ENCODE measurements around the gene SSX3.
"Not testable (repeated sequence)": the region's sequence is repeated elsewhere in the genome, so short reads cannot be mapped to it uniquely, and the experiment has no call there.

Gene SSX3

GRCh38 chrX:48356315-48357094, at the start of gene SSX3:
TSS of gene SSX3 (minus strand) at chrX:48356703. CDS start at chrX:48355249, 1,454 bp downstream.
- not testable (repeated sequence) for DNase-seq

DNA sequence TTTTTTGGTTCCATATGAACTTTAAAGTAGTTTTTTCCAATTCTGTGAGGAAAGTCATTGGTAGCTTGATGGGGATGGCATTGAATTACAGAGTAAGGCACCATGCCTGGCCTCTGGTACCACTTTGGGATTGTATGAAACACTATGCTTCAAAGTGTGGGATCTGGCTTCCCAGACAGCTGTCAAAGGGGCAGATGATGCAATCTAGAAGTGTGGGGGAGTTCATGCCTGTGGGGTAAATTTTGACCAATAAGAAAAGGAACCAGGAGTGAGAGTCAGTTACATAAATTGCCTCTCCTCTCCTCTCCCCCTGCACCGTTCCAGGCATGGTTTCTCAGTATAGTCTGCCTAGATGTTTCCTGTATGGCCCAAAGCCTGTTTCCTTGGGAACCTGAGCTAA, 41.3 kb upstream of the SSX3 start:
- DNase-seq: not testable (repeated sequence)

GRCh38 chrX:48396931-48397330, 40.4 kb upstream of the SSX3 start:
- DNase-seq: not testable (repeated sequence)

GRCh38 chrX:48383239-48383638, 26.7 kb upstream of the SSX3 start, which contains the start of gene SSX4:
TSS of gene SSX4 (plus strand) at chrX:48383539. CDS start at chrX:48384054, 515 bp downstream.
- DNase-seq: not testable (repeated sequence)

DNA sequence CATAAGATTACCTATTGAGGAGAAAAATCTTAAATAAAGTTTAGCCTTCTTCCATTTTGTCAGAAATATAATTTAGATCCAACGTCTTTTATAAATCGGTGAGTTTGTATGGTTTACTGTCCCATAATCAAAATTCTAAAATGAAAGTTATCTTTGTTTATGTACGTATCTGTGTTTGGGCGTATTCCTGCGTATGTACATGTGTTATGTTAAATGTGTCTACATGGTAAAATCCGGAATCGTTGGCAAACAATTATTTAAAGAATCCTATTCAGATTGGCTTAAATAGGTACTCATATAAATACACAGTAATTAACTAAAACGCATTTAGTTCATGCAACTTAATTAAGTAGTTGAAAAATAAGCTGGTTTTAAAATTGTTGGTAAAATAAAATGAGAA, 13.9 kb upstream of the SSX3 start:
- DNase-seq: not testable (repeated sequence)

DNA sequence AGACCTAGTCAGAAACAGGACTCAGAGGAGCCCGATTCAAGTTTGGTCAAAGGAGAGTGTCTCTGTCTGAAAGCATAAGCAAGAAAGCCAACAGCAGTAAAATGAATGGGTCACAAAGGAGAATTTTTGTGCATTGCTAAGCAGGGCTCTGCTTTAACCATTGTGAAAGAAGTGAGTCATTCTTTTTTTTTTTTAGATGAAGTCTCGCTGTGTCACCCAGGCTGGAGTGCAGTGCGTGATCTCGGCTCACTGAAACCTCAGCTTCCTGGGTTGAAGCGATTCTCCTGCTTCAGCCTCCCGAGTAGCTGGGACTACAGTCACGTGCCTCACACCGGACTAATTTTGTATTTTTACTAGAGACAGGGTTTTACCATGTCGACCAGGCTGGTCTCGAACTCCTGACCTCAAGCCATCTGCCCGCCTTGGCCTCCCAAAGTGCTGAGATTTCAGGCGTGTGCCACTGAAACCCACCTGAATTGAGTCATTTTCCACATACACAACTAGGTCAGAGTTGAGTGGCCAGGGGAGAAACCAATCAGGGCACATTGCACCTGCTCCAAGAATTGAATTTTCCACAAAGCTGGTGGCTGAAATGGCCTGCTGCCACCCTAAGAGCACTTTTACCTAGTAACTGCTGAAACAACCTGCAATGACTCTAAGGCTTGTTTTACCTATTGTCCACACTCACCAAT, 11.4 kb upstream of the SSX3 start:
- not testable (repeated sequence) for DNase-seq

GRCh38 chrX:48359281-48359680, 2.8 kb upstream of the SSX3 start:
- not testable (repeated sequence) for DNase-seq

DNA sequence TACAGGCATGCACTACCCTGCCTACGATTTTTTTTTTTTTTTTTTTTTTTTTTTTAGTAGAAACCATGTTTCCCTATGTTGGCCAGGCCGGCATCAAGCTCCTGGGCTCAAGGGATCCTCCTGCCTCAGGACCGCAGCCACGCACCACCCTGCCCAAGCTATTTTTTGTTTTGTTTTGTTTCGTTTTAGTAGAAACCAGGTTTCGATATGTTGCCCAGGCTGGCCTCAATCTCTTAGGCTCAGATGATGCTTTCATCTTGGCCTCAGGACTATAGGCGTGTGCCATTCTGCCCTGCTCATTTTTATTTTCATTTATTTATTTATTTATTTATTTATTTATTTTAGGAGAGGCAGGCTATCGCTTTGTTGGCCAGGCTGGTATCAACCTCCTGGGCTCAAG, 1.2 kb upstream of the SSX3 start:
- no peak for DNase-seq

DNA sequence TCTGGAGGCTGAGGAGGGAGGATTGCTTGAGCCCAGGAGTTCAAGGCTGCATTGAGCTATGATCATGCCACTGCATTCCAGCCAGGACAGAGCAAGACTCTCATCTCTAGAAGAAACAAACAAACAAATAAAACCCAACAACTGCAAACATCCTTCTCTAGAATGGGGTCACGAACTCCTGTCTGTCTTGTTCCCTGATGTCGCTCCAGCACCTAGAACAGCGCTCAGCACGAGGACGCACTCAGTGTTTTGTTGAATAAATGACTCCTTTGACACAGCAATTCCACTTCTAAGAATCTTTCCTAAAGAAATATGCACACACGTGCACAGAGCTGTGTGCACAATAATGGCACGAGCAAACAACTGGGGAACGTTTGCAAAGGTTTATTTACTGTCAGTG, 10.4 kb downstream of the SSX3 start:
- not testable (repeated sequence) for DNase-seq

- DNase-seq: not testable (repeated sequence)
Measured at GRCh38 chrX:48313996-48314395, 42.5 kb downstream of the SSX3 start.

GRCh38 chrX:48306175-48306574, 50.3 kb downstream of the SSX3 start:
- DNase-seq: no peak

Data from activated CD8-positive, alpha-beta memory T cell treated with anti-CD3 and anti-CD28 coated beads for 24 hours (primary cell).